Neural cell (in vitro differentiated cells): ENCODE measurements around the gene LOXHD1. TPM values are rescaled to one million over a fixed set of nuclear protein-coding genes. Genes with fewer than 3 reads are reported as not detected.

Source experiments
- H2AFZ ChIP-seq: fragments of 200-600, 300-800 bp; sonication (generic), shearing (Covaris generic); 2 replicates; pipeline ENCODE4 v1.6.0; 2014; ENCODE audit warnings: low read depth, mild to moderate bottlenecking, antibody characterized with exemption, low read length, moderate library complexity
- H3F3A ChIP-seq: fragments of 200-600 bp; shearing (Covaris generic); 2 replicates; pipeline ENCODE4 v1.6.1; 2016; ENCODE audit warnings: mild to moderate bottlenecking, moderate library complexity, mixed read lengths, antibody characterized with exemption, low read length; ENCODE audit not compliant: insufficient read depth, poor library complexity, severe bottlenecking
- H3K27ac ChIP-seq: fragments of 200-600, 300-800 bp; sonication (generic), shearing (Covaris generic); 2 replicates; pipeline ENCODE4 v1.5.1; 2014; ENCODE audit warnings: mild to moderate bottlenecking, low read length, moderate library complexity
- H3K27me3 ChIP-seq: fragments of 300-800, 200-600 bp; sonication (generic), shearing (Covaris generic); 2 replicates; pipeline ENCODE4 v1.6.0; 2014; ENCODE audit warnings: mild to moderate bottlenecking, low read depth, low read length, moderate library complexity; ENCODE audit not compliant: insufficient read depth
- H3K36me3 ChIP-seq: fragments of 300-800, 200-600 bp; sonication (generic), shearing (Covaris generic); 2 replicates; pipeline ENCODE4 v1.5.1; 2014; ENCODE audit warnings: mild to moderate bottlenecking, antibody characterized with exemption, low read length, moderate library complexity; ENCODE audit not compliant: insufficient read depth
- H3K4me2 ChIP-seq: fragments of 300-800, 200-600 bp; sonication (generic), shearing (Covaris generic); 2 replicates; pipeline ENCODE4 v1.6.0; 2014; ENCODE audit warnings: mild to moderate bottlenecking, low read length
- H3K4me3 ChIP-seq: fragments of 300-800, 200-600 bp; sonication (generic), shearing (Covaris generic); 2 replicates; pipeline ENCODE4 v1.5.1; 2014; ENCODE audit warnings: mild to moderate bottlenecking, low read length, moderate library complexity
- H3K79me2 ChIP-seq: fragments of 200-600 bp; shearing (Covaris generic); replicated peaks from 2 replicates; pipeline ENCODE4 v1.6.0; 2014; ENCODE audit warnings: mild to moderate bottlenecking, low read length, moderate library complexity; ENCODE audit not compliant: insufficient read depth
- H3K9ac ChIP-seq: fragments of 300-800, 200-600 bp; sonication (generic), shearing (Covaris generic); 2 replicates; pipeline ENCODE4 v1.6.1; 2016; ENCODE audit warnings: mild to moderate bottlenecking, low read length, mixed read lengths
- H3K9me2 ChIP-seq: fragments of 200-600 bp; shearing (Covaris generic); 2 replicates; pipeline ENCODE4 v1.6.1; 2016; ENCODE audit warnings: mild to moderate bottlenecking, low read length, mixed read lengths; ENCODE audit not compliant: insufficient read depth
- H3K9me3 ChIP-seq: fragments of 200-600, 300-800 bp; sonication (generic), shearing (Covaris generic); 2 replicates; pipeline ENCODE4 v1.6.1; 2016; ENCODE audit warnings: mild to moderate bottlenecking, mixed run types, low read length, moderate library complexity, mixed read lengths
- H4K20me1 ChIP-seq: fragments of 200-600 bp; shearing (Covaris generic); 2 replicates; pipeline ENCODE4 v1.6.1; 2016; ENCODE audit warnings: mild to moderate bottlenecking, mixed run types; ENCODE audit not compliant: insufficient read depth
- CTCF ChIP-seq: fragments of 450-650 bp; IDR thresholded peaks from 2 replicates; pipeline ENCODE4 v1.5.1; 2014; ENCODE audit warnings: antibody characterized with exemption, mild to moderate bottlenecking, moderate library complexity; ENCODE audit not compliant: poor library complexity, severe bottlenecking
- EP300 ChIP-seq: fragments of 450-650 bp; conservative IDR thresholded peaks from 2 replicates; pipeline ENCODE4 v1.6.1; 2014; ENCODE audit warnings: antibody characterized with exemption, mild to moderate bottlenecking, moderate library complexity; ENCODE audit not compliant: poor library complexity, severe bottlenecking
- EZH2 ChIP-seq: fragments of 200-600, 300-800 bp; shearing (Covaris generic), sonication (generic); IDR thresholded peaks from 2 replicates; pipeline ENCODE4 v1.6.1; 2014; ENCODE audit warnings: antibody characterized with exemption, low read length, borderline replicate concordance, mild to moderate bottlenecking; ENCODE audit not compliant: insufficient read depth, poor library complexity, severe bottlenecking
- MXI1 ChIP-seq: fragments of 450-650 bp; conservative IDR thresholded peaks from 2 replicates; pipeline ENCODE4 v1.6.1; 2014; ENCODE audit warnings: antibody characterized with exemption, mild to moderate bottlenecking; ENCODE audit not compliant: poor library complexity, severe bottlenecking
- POLR2AphosphoS5 ChIP-seq: IDR thresholded peaks from 2 replicates; pipeline ENCODE4 v1.6.1; 2012
- RAD21 ChIP-seq: fragments of 450-650 bp; conservative IDR thresholded peaks from 2 replicates; pipeline ENCODE4 v1.6.1; 2014; ENCODE audit warnings: antibody characterized with exemption, mild to moderate bottlenecking, moderate library complexity
- REST ChIP-seq: IDR thresholded peaks from 2 replicates; pipeline ENCODE4 v1.6.1; 2012; ENCODE audit warnings: borderline replicate concordance
- SMC3 ChIP-seq: fragments of 450-650 bp; conservative IDR thresholded peaks from 2 replicates; pipeline ENCODE4 v1.6.1; 2014; ENCODE audit warnings: antibody characterized with exemption, mild to moderate bottlenecking, moderate library complexity; ENCODE audit not compliant: poor library complexity
- TAF1 ChIP-seq: IDR thresholded peaks from 2 replicates; pipeline ENCODE4 v1.6.1; 2012; ENCODE audit warnings: low read depth
- polyA plus RNA-seq: library from polyadenylated mRNA; depleted of rRNA; stranded (reverse); fragments of >200 nt; gene quantifications from 2 replicates; pipeline ENCODE4 v1.2.3, GENCODE V29; 2014

The LOXHD1 gene
- polyA plus RNA-seq, 1 donor from 2014 or later, result not detected

- no peaks in the 10 kb centered on the region for H4K20me1 ChIP-seq
- no peaks in the 10 kb centered on the region for H3K27me3 ChIP-seq
- H2AFZ ChIP-seq, result no peak overlapping the region
- no peak overlapping the region for H3K9ac ChIP-seq
- no peaks in the 10 kb centered on the region for H3K9me2 ChIP-seq
- H3K79me2 ChIP-seq, result no peaks in the 10 kb centered on the region
- no peaks in the 10 kb centered on the region for H3K9me3 ChIP-seq
- no peak overlapping the region for H3K27ac ChIP-seq
- no peak overlapping the region for H3K4me2 ChIP-seq
- H3K36me3 ChIP-seq, result no peaks in the 10 kb centered on the region
- TF ChIP-seq EZH2 (no peak), CTCF (no peak), POLR2AphosphoS5 (no peak), EP300 (no peak), RAD21 (no peak), SMC3 (no peak), TAF1 (no peak), REST (no peak), MXI1 (no peak)
- no peaks in the 10 kb centered on the region for H3F3A ChIP-seq
- H3K4me3 ChIP-seq, result no peak overlapping the region
Measured at GRCh38 chr18:46622451-46622850, 34.6 kb downstream of the LOXHD1 start.

GRCh38 chr18:46621871-46622270, 35.1 kb downstream of the LOXHD1 start:
- no peaks in the 10 kb centered on the region for H3K9me3 ChIP-seq
- H4K20me1 ChIP-seq, result no peaks in the 10 kb centered on the region
- H3K4me2 ChIP-seq, result no peak overlapping the region
- no peak overlapping the region for H2AFZ ChIP-seq
- no peaks in the 10 kb centered on the region for H3K9me2 ChIP-seq
- TF ChIP-seq RAD21 (no peak), CTCF (no peak)
- H3K27me3 ChIP-seq, result no peaks in the 10 kb centered on the region
- no peak overlapping the region for H3K9ac ChIP-seq
- H3K4me3 ChIP-seq, result no peak overlapping the region
- no peak overlapping the region for H3K27ac ChIP-seq
- H3K79me2 ChIP-seq, result no peaks in the 10 kb centered on the region
- no peaks in the 10 kb centered on the region for H3K36me3 ChIP-seq
- no peaks in the 10 kb centered on the region for H3F3A ChIP-seq
